Measurements from ENCODE around the gene CFAP65.

The CFAP65 gene

GRCh38 chr2:219042157-219042556 lies 841 bp upstream of the CFAP65 start:
- no peak for TF ChIP-seq CTCF (IDR thresholded peaks at IDR 0.05; ENCODE audit: low read length, missing control alignments)
- H3K4me3 ChIP-seq (replicated peaks; ENCODE audit: low read depth, low read length): no peak overlapping the region
- DNase-seq (ENCODE audit: low read depth): no peak

GRCh38 chr2:219038600-219038999 lies 2.7 kb downstream of the CFAP65 start:
- TF ChIP-seq CTCF (IDR thresholded peaks at IDR 0.05; ENCODE audit: low read length, missing control alignments): no peak
- H3K4me3 ChIP-seq (replicated peaks; ENCODE audit: low read depth, low read length): no peak overlapping the region
- no peak for DNase-seq (ENCODE audit: low read depth)

GRCh38 chr2:219037783-219038499 lies 3.4 kb downstream of the CFAP65 start:
- H3K4me3 ChIP-seq (replicated peaks; ENCODE audit: low read depth, low read length): no peak overlapping the region
- no peak for TF ChIP-seq CTCF (IDR thresholded peaks at IDR 0.05; ENCODE audit: low read length, missing control alignments)
- DNase-seq (ENCODE audit: low read depth): no peak

GRCh38 chr2:219035942-219036341 lies 5.4 kb downstream of the CFAP65 start:
- no peak overlapping the region for H3K4me3 ChIP-seq (replicated peaks; ENCODE audit: low read depth, low read length)
- no peak for TF ChIP-seq CTCF (IDR thresholded peaks at IDR 0.05; ENCODE audit: low read length, missing control alignments)
- no peak for DNase-seq (ENCODE audit: low read depth)

- no peak for TF ChIP-seq CTCF (IDR thresholded peaks at IDR 0.05; ENCODE audit: low read length, missing control alignments)
- no peak overlapping the region for H3K4me3 ChIP-seq (replicated peaks; ENCODE audit: low read depth, low read length)
- no peak for DNase-seq (ENCODE audit: low read depth)
Measured at GRCh38 chr2:219034823-219035222, 6.5 kb downstream of the CFAP65 start.

- DNase-seq (ENCODE audit: low read depth): no peak
- no peak for TF ChIP-seq CTCF (IDR thresholded peaks at IDR 0.05; ENCODE audit: low read length, missing control alignments)
- H3K4me3 ChIP-seq (replicated peaks; ENCODE audit: low read depth, low read length): no peak overlapping the region
Measured at GRCh38 chr2:219032051-219032745, 9.1 kb downstream of the CFAP65 start.

Data from fibroblast of pulmonary artery (primary cell).